B cell (primary cell): Measurements from ENCODE around the gene ADGRV1. TPM values are rescaled to one million over a fixed set of nuclear protein-coding genes. Genes with fewer than 3 reads are reported as not detected.

Experiments used
- ATAC-seq: fragments of 200-7000 bp; cut with Tn5 transposase; one replicate; pipeline ENCODE4 v1.10.0; 2021; ENCODE audit warnings: low read depth, mild to moderate bottlenecking, moderate number of reproducible peaks, moderate library complexity
- CTCF ChIA-PET: fragments of 350-600 bp; sonication (Branson Sonifier 250); formaldehyde crosslinking; loops from one replicate; lab custom pipeline; 2021; ENCODE audit warnings: antibody characterized with exemption, inconsistent platforms; lab: Charles Lee
- POLR2A ChIA-PET: fragments of 350-600 bp; sonication (Branson Sonifier 250); formaldehyde crosslinking; loops from one replicate; lab custom pipeline; 2021; ENCODE audit warnings: antibody characterized with exemption; lab: Charles Lee
- DNase-seq: peaks from one replicate; pipeline ENCODE4 v3.0.0; 2013
- H2AFZ ChIP-seq: 2 replicates; pipeline ENCODE4 v1.6.1; 2012; ENCODE audit warnings: mild to moderate bottlenecking, low read depth, low read length; ENCODE audit not compliant: insufficient read depth, poor library complexity, severe bottlenecking
- H3K27ac ChIP-seq, 2 donors: 1 replicate in 1 of 2; 2 replicates in 1 of 2; pipeline ENCODE4 v1.5.1; 2012 to 2013; ENCODE audit warnings: low read length in 2 of 2, mild to moderate bottlenecking in 2 of 2, moderate library complexity in 1 of 2
- H3K27me3 ChIP-seq, 4 experiments: fragments of 200-600 bp in 1 of 4; sonication (generic) in 1 of 4; replicated peaks in 1 of 4; 1 replicate in 2 of 4; 2 replicates in 2 of 4; pipeline versions ENCODE4 v1.6.1 to v1.7.0; 2013 to 2016; ENCODE audit warnings: low read length in 3 of 4, mild to moderate bottlenecking in 2 of 4, mixed read lengths in 1 of 4, moderate library complexity in 1 of 4; ENCODE audit not compliant: insufficient read depth in 4 of 4, control insufficient read depth in 3 of 4; ENCODE audit errors: control extremely low read depth in 1 of 4
- H3K36me3 ChIP-seq, 2 experiments: replicated peaks in 1 of 2; 1 replicate in 1 of 2; 2 replicates in 1 of 2; pipeline versions ENCODE4 v1.6.1 to v1.7.1; 2013; ENCODE audit warnings: low read length in 1 of 2; ENCODE audit not compliant: insufficient read depth in 2 of 2, control insufficient read depth in 1 of 2; ENCODE audit errors: control extremely low read depth in 1 of 2, extremely low read depth in 1 of 2
- H3K4me1 ChIP-seq, 2 donors: fragments of 200-600 bp in 1 of 2; sonication (generic) in 1 of 2; 1 replicate in 1 of 2; 2 replicates in 1 of 2; pipeline versions ENCODE4 v1.5.1 to v1.6.1; 2013 to 2017; ENCODE audit warnings: low read length in 2 of 2; ENCODE audit not compliant: control insufficient read depth in 2 of 2, insufficient read depth in 2 of 2
- H3K4me2 ChIP-seq: replicated peaks from 2 replicates; pipeline ENCODE3; 2012; ENCODE audit warnings: mild to moderate bottlenecking, low read depth, low read length; ENCODE audit not compliant: poor library complexity, severe bottlenecking
- H3K4me3 ChIP-seq, 5 experiments: fragments of 200-600 bp in 1 of 5; sonication (generic) in 1 of 5; 1 replicate in 3 of 5; 2 replicates in 2 of 5; pipeline versions ENCODE4 v1.5.1 to v1.7.0; 2011 to 2016; ENCODE audit warnings: low read length in 4 of 5, mild to moderate bottlenecking in 4 of 5, low read depth in 2 of 5, control low read depth in 1 of 5, moderate library complexity in 1 of 5; ENCODE audit not compliant: insufficient read depth in 1 of 5; ENCODE audit errors: control extremely low read depth in 1 of 5, extremely low read depth in 1 of 5
- H3K79me2 ChIP-seq: fragments of 200-600 bp; sonication (generic); one replicate; pipeline ENCODE4 v1.6.0; 2016; ENCODE audit warnings: low read length; ENCODE audit not compliant: control insufficient read depth, insufficient read depth
- H3K9ac ChIP-seq: fragments of 200-600 bp; sonication (generic); 2 replicates; pipeline ENCODE4 v1.6.1; 2017; ENCODE audit warnings: mild to moderate bottlenecking, low read length, moderate library complexity
- H3K9me3 ChIP-seq, 3 donors: one replicate each; pipeline versions ENCODE4 v1.6.1 to v1.7.1; 2013; ENCODE audit warnings: low read length in 2 of 3; ENCODE audit not compliant: control insufficient read depth in 2 of 3, insufficient read depth in 1 of 3; ENCODE audit errors: control extremely low read depth in 1 of 3
- H4K20me1 ChIP-seq: 2 replicates; pipeline ENCODE4 v1.6.0; 2012; ENCODE audit warnings: mild to moderate bottlenecking, low read length; ENCODE audit not compliant: insufficient read depth, control insufficient read depth, poor library complexity, severe bottlenecking
- H3K27ac Mint-ChIP-seq: one replicate; pipeline ENCODE4 v1.8.0; 2021; ENCODE audit warnings: mixed read lengths
- H3K27me3 Mint-ChIP-seq: one replicate; pipeline ENCODE4 v1.8.0; 2021; ENCODE audit warnings: mixed read lengths
- H3K4me1 Mint-ChIP-seq: one replicate; pipeline ENCODE4 v1.8.0; 2021; ENCODE audit warnings: mixed read lengths
- H3K4me3 Mint-ChIP-seq: one replicate; pipeline ENCODE4 v1.8.0; 2021; ENCODE audit warnings: mixed read lengths
- H3K9me3 Mint-ChIP-seq: one replicate; pipeline ENCODE4 v1.8.0; 2022; ENCODE audit warnings: mixed read lengths; ENCODE audit not compliant: insufficient read depth
- EZH2 ChIP-seq: IDR thresholded peaks from 2 replicates; pipeline ENCODE4 v1.6.1; 2012; ENCODE audit warnings: borderline replicate concordance, low read depth, mild to moderate bottlenecking, moderate library complexity, low read length; ENCODE audit not compliant: insufficient read depth, poor library complexity, severe bottlenecking
- WGBS: methylation state at CpG from one replicate; pipeline ENCODE4 v1.1.5; 2013; ENCODE audit warnings: missing lambda C conversion rate; ENCODE audit not compliant: insufficient coverage; 5-methylcytosine and 5-hydroxymethylcytosine counted together
- intact Hi-C: fragments of 100-400 bp; cut with micrococcal nuclease; formaldehyde crosslinking; loops from one replicate; pipeline ENCODE4 v1.10.0; 2022
- polyA plus RNA-seq: library from polyadenylated mRNA; depleted of rRNA; stranded (reverse); fragments of >200 nt; gene quantifications from 2 replicates; pipeline ENCODE4 v1.2.3, GENCODE V29; 2012
- total RNA-seq, 2 donors: library from RNA; stranded (reverse); fragments of 120-200 nt in 1 of 2; gene quantifications; 1 replicate in 1 of 2; 2 replicates in 1 of 2; pipeline versions ENCODE4 v1.2.3 to v1.2.4, GENCODE V29; 2013 to 2022
- TF ChIP-seq, protein P1 (sequence below): fragments of 200-600 bp; IDR thresholded peaks from one replicate; pipeline ENCODE4 v1.8.0; 2022; ENCODE audit warnings: antibody characterized with exemption, mild to moderate bottlenecking

ADGRV1 gene
- total and polyA plus RNA-seq, 2 donors (not counting 1 experiment from before 2014, with no cell fraction given) = 0.07 TPM; not detected in 1

DNA sequence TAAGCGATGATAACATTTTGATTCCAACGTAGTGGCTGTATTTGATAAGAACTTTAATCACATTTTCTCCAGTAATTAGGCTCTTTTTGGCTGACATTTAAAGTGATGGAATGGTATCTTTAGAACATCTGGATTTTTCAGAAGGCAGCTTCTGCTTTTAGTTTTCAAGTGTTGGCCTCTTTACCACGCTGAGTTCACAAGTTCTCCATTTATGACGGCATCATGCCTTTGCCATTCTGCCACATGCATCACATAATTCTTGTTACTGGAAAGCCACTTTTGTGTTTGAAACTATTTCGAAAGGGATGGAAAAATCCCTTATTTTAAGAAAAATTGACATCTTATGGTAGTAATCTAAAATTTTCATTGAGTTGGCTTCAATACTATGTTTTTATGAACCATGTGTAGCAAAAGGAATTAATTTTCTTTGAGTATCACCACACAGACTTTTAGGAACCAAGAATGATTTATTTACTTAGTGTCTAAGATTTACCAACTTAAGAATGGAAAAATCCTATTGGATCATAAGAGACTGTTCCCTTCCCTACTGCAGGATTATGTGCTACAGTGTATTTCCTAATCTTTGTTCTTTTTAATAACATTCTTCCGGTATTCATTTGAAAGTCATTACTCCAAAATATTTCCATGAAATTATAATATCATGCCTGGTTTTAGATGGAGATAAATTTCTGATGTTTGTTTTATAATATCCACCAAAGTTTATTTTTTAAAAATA, 344.2 kb downstream of the ADGRV1 start:
- H3K27ac ChIP-seq = no peak overlapping the region
- H3K9me3 ChIP-seq = no peaks in the 10 kb centered on the region
- H3K27me3 Mint-ChIP-seq = peaks cover 4% of the 10 kb centered on the region
- WGBS = no CpG with 5 or more reads among the region's 6 CpGs
- no peaks in the 10 kb centered on the region for H3K4me1 ChIP-seq
- H3K27me3 ChIP-seq = no peaks in the 10 kb centered on the region
- H3K79me2 ChIP-seq = no peaks in the 10 kb centered on the region
- no peak overlapping the region for H2AFZ ChIP-seq
- ChIA-PET CTCF (no interaction called here), POLR2A (no interaction called here)
- no peak overlapping the region for H3K9ac ChIP-seq
- H3K9me3 Mint-ChIP-seq = no peaks in the 10 kb centered on the region
- no peak for DNase-seq
- no peak overlapping the region for H3K27ac Mint-ChIP-seq
- intact Hi-C loops = no loop called here
- no peak for ATAC-seq
- no peak for TF ChIP-seq EZH2
- TF ChIP-seq, protein P1, sequence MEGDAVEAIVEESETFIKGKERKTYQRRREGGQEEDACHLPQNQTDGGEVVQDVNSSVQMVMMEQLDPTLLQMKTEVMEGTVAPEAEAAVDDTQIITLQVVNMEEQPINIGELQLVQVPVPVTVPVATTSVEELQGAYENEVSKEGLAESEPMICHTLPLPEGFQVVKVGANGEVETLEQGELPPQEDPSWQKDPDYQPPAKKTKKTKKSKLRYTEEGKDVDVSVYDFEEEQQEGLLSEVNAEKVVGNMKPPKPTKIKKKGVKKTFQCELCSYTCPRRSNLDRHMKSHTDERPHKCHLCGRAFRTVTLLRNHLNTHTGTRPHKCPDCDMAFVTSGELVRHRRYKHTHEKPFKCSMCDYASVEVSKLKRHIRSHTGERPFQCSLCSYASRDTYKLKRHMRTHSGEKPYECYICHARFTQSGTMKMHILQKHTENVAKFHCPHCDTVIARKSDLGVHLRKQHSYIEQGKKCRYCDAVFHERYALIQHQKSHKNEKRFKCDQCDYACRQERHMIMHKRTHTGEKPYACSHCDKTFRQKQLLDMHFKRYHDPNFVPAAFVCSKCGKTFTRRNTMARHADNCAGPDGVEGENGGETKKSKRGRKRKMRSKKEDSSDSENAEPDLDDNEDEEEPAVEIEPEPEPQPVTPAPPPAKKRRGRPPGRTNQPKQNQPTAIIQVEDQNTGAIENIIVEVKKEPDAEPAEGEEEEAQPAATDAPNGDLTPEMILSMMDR = no peak
- no peak overlapping the region for H3K4me3 ChIP-seq
- H3K36me3 ChIP-seq = no peaks in the 10 kb centered on the region
- no peak overlapping the region for H3K4me3 Mint-ChIP-seq
- no peaks in the 10 kb centered on the region for H4K20me1 ChIP-seq
- no peaks in the 10 kb centered on the region for H3K4me1 Mint-ChIP-seq
- no peak overlapping the region for H3K4me2 ChIP-seq

DNA sequence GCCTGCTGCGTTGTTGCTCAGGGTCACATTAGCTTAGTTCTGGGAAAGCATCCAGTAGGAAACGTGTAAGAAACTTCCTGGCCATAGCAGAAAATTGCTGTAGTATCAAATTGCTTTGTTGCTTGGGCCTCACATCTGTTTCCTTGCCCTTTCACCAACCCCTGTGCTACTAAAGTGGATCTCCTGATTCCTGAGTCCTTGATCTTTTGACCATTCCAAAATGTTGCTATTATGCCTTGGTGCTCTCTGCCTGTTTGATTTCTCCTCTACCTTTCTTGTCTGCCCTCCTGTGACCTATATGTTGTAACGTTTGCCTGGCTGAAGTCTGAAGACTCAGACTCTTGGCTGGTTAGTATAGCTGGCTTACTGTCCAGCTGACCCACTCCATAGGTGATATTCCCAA, 350.5 kb downstream of the ADGRV1 start:
- H3K4me1 Mint-ChIP-seq = no peaks in the 10 kb centered on the region
- no peak overlapping the region for H3K27ac ChIP-seq
- H3K36me3 ChIP-seq = no peaks in the 10 kb centered on the region
- 63% methylated on average over 1 of the region's 3 CpGs for WGBS
- TF ChIP-seq, protein P1 = no peak
- no peak for TF ChIP-seq EZH2
- H3K27ac Mint-ChIP-seq = no peak overlapping the region
- H3K4me3 ChIP-seq = no peak overlapping the region
- H3K27me3 Mint-ChIP-seq = peaks cover 4% of the 10 kb centered on the region
- H3K27me3 ChIP-seq = no peaks in the 10 kb centered on the region
- no peaks in the 10 kb centered on the region for H3K9me3 ChIP-seq
- H3K9me3 Mint-ChIP-seq = no peaks in the 10 kb centered on the region
- H3K79me2 ChIP-seq = no peaks in the 10 kb centered on the region
- intact Hi-C loops = no loop called here
- H3K4me1 ChIP-seq = no peaks in the 10 kb centered on the region
- ATAC-seq = no peak
- CTCF ChIA-PET = no interaction called here
- POLR2A ChIA-PET = no interaction called here
- H3K4me3 Mint-ChIP-seq = no peak overlapping the region
- H2AFZ ChIP-seq = no peak overlapping the region
- H3K9ac ChIP-seq = no peak overlapping the region
- no peak overlapping the region for H3K4me2 ChIP-seq
- DNase-seq = no peak
- no peaks in the 10 kb centered on the region for H4K20me1 ChIP-seq
